HG02870 (cell line): ENCODE data around the gene TAF11.
"Not testable (repeated sequence)": the region's sequence is repeated elsewhere in the genome, so short reads cannot be mapped to it uniquely, and the experiment has no call there.

Experiments
- ATAC-seq: cut with Tn5 transposase; IDR thresholded peaks from one replicate; pipeline ENCODE4 v1.9.1; 2021; ENCODE audit warnings: mild to moderate bottlenecking, moderate library complexity; ENCODE audit not compliant: unreplicated experiment

TAF11 gene

GRCh38 chr6:34906826-34907225, 19.0 kb upstream of the TAF11 start:
- ATAC-seq: no peak

- ATAC-seq: no peak
Observed at GRCh38 chr6:34904990-34905613, 17.3 kb upstream of the TAF11 start.

GRCh38 chr6:34901930-34902329, 14.1 kb upstream of the TAF11 start:
- no peak for ATAC-seq

GRCh38 chr6:34900321-34901031, 12.6 kb upstream of the TAF11 start:
- ATAC-seq: no peak

- ATAC-seq: not testable (repeated sequence)
Observed at GRCh38 chr6:34899748-34900147, 11.9 kb upstream of the TAF11 start.

- ATAC-seq: no peak
Observed at GRCh38 chr6:34897716-34898115, 9.9 kb upstream of the TAF11 start.

- ATAC-seq: no peak
Observed at GRCh38 chr6:34897130-34897529, 9.3 kb upstream of the TAF11 start.

GRCh38 chr6:34894693-34895092, 6.9 kb upstream of the TAF11 start:
- no peak for ATAC-seq

- no peak for ATAC-seq
Observed at GRCh38 chr6:34891296-34891695, 3.5 kb upstream of the TAF11 start.

- ATAC-seq: no peak
Observed at GRCh38 chr6:34890533-34890925, 2.7 kb upstream of the TAF11 start.

GRCh38 chr6:34888874-34889555, 1.2 kb upstream of the TAF11 start, which contains the start of gene ANKS1A:
TSS of gene ANKS1A (plus strand) at chr6:34889255. CDS start at chr6:34889403, 148 bp downstream.
- ATAC-seq: peak; percentile 56

- ATAC-seq: no peak
Observed at GRCh38 chr6:34888514-34888856, 643 bp upstream of the TAF11 start.

GRCh38 chr6:34885837-34886236, 2.0 kb downstream of the TAF11 start:
- not testable (repeated sequence) for ATAC-seq

- no peak for ATAC-seq
Observed at GRCh38 chr6:34884996-34885395, 2.8 kb downstream of the TAF11 start.

GRCh38 chr6:34884073-34884472, 3.8 kb downstream of the TAF11 start:
- ATAC-seq: not testable (repeated sequence)

GRCh38 chr6:34877869-34878485, 9.9 kb downstream of the TAF11 start:
- ATAC-seq: no peak

GRCh38 chr6:34877259-34877658, 10.6 kb downstream of the TAF11 start:
- no peak for ATAC-seq

GRCh38 chr6:34876472-34876871, 11.4 kb downstream of the TAF11 start:
- no peak for ATAC-seq

GRCh38 chr6:34875292-34876213, 12.3 kb downstream of the TAF11 start:
- no peak for ATAC-seq

- no peak for ATAC-seq
Observed at GRCh38 chr6:34872332-34872731, 15.5 kb downstream of the TAF11 start.

- ATAC-seq: no peak
Observed at GRCh38 chr6:34871853-34872252, 16.0 kb downstream of the TAF11 start.
